ENCODE measurements around the gene GNB1. TPM values are rescaled to one million over a fixed set of nuclear protein-coding genes. Genes with fewer than 3 reads are reported as not detected.

Gene GNB1
- total RNA-seq, 1 experiment from 2014 or later, result 339 TPM

GRCh38 chr1:1876335-1876930 is 14.5 kb downstream of the GNB1 start:
- TF ChIP-seq FOXJ3 (CRISPR knock-in tag; IDR thresholded peaks at IDR 0.05; ENCODE audit: borderline replicate concordance) (no peak), ZNF317 (CRISPR knock-in tag; IDR thresholded peaks at IDR 0.05; ENCODE audit: borderline replicate concordance, low read depth) (no peak), MYBL2 (CRISPR knock-in tag; IDR thresholded peaks at IDR 0.05) (no peak), ZNF263 (CRISPR knock-in tag; IDR thresholded peaks at IDR 0.05; ENCODE audit: low read depth) (no peak), MAX (CRISPR knock-in tag; IDR thresholded peaks at IDR 0.05) (no peak), CDX4 (CRISPR knock-in tag; IDR thresholded peaks at IDR 0.05; ENCODE audit: borderline replicate concordance) (no peak), GRHL2 (CRISPR knock-in tag; IDR thresholded peaks at IDR 0.05; ENCODE audit: insufficient replicate concordance, severe bottlenecking) (no peak), ZMAT4 (CRISPR knock-in tag; IDR thresholded peaks at IDR 0.05) (no peak), MXD4 (CRISPR knock-in tag; IDR thresholded peaks at IDR 0.05; ENCODE audit: borderline replicate concordance) (no peak), ZBTB43 (CRISPR knock-in tag; IDR thresholded peaks at IDR 0.05) (no peak)
- TF ChIP-seq, protein P1, sequence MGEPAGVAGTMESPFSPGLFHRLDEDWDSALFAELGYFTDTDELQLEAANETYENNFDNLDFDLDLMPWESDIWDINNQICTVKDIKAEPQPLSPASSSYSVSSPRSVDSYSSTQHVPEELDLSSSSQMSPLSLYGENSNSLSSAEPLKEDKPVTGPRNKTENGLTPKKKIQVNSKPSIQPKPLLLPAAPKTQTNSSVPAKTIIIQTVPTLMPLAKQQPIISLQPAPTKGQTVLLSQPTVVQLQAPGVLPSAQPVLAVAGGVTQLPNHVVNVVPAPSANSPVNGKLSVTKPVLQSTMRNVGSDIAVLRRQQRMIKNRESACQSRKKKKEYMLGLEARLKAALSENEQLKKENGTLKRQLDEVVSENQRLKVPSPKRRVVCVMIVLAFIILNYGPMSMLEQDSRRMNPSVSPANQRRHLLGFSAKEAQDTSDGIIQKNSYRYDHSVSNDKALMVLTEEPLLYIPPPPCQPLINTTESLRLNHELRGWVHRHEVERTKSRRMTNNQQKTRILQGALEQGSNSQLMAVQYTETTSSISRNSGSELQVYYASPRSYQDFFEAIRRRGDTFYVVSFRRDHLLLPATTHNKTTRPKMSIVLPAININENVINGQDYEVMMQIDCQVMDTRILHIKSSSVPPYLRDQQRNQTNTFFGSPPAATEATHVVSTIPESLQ (CRISPR knock-in tag; IDR thresholded peaks at IDR 0.05), result no peak
- no peak for ATAC-seq
- no peak overlapping the region for H3K4me3 Mint-ChIP-seq
- peaks cover 19% of the 10 kb centered on the region for H3K9me3 Mint-ChIP-seq
- no peaks in the 10 kb centered on the region for H3K27me3 Mint-ChIP-seq (ENCODE audit: low read depth)
- DNase-seq (ENCODE audit: low spot score), result no peak
- POLR2A ChIA-PET, result interaction anchor here (0.6 to 1.1 kb wide), 2 partner anchors 16 to 127 kb away, joined by 4 to 5 read pairs; no protein-coding TSS in a partner anchor
- peak overlapping the region; percentile 95 for H3K27ac Mint-ChIP-seq
- peaks cover 38% of the 10 kb centered on the region for H3K4me1 Mint-ChIP-seq
- CTCF ChIA-PET, result interaction anchor here (1.3 to 1.5 kb wide), 2 partner anchors 11 to 18 kb away, joined by 3 read pairs; no protein-coding TSS in a partner anchor
- H3K36me3 Mint-ChIP-seq, result peaks cover 53% of the 10 kb centered on the region

DNA sequence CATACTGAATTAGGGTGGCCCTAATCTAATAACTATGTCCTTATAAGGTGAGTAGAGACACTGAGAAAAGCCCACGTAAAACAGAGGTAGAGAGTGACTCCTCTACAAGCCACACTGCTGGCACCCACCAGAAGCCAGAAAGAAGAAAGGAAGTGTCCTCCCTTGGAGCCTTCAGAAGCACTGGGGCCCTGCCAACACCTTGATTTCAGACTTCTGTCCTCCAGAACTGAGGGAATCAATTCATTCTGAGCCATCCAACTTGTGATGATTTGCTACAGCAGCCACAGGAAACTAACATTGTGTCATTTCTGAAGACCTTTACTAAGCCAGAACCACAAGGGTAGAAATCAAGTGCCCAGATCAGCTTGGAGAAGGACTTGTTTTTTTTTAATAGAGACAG is 15.0 kb downstream of the GNB1 start:
- DNase-seq (ENCODE audit: low spot score) (no peak), ATAC-seq (no peak)
- ChIA-PET CTCF (interaction anchor here (0.6 to 1.5 kb wide), 3 partner anchors 11 to 18 kb away, joined by 3 read pairs; no protein-coding TSS in a partner anchor), POLR2A (no interaction called here)
- peak overlapping the region; percentile 95 for H3K27ac Mint-ChIP-seq
- no peaks in the 10 kb centered on the region for H3K27me3 Mint-ChIP-seq (ENCODE audit: low read depth)
- H3K4me1 Mint-ChIP-seq, result peaks cover 35% of the 10 kb centered on the region
- H3K4me3 Mint-ChIP-seq, result no peak overlapping the region
- peaks cover 54% of the 10 kb centered on the region for H3K36me3 Mint-ChIP-seq
- peaks cover 19% of the 10 kb centered on the region for H3K9me3 Mint-ChIP-seq
- TF ChIP-seq, protein P2, sequence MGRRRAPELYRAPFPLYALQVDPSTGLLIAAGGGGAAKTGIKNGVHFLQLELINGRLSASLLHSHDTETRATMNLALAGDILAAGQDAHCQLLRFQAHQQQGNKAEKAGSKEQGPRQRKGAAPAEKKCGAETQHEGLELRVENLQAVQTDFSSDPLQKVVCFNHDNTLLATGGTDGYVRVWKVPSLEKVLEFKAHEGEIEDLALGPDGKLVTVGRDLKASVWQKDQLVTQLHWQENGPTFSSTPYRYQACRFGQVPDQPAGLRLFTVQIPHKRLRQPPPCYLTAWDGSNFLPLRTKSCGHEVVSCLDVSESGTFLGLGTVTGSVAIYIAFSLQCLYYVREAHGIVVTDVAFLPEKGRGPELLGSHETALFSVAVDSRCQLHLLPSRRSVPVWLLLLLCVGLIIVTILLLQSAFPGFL (CRISPR knock-in tag; IDR thresholded peaks at IDR 0.05; ENCODE audit: borderline replicate concordance), result no peak
- TF ChIP-seq ZNF263 (CRISPR knock-in tag; IDR thresholded peaks at IDR 0.05; ENCODE audit: low read depth) (no peak), MAX (CRISPR knock-in tag; IDR thresholded peaks at IDR 0.05) (no peak), SMAD3 (CRISPR knock-in tag; IDR thresholded peaks at IDR 0.05; ENCODE audit: borderline replicate concordance) (no peak), NR3C1 (CRISPR knock-in tag; conservative IDR thresholded peaks at IDR 0.05; ENCODE audit: low read depth) (no peak), ZNF219 (CRISPR knock-in tag; IDR thresholded peaks at IDR 0.05; ENCODE audit: borderline replicate concordance) (no peak), KAT7 (CRISPR knock-in tag; IDR thresholded peaks at IDR 0.05; ENCODE audit: borderline replicate concordance) (no peak), CREM (CRISPR knock-in tag; IDR thresholded peaks at IDR 0.05) (no peak), TCF7 (CRISPR knock-in tag; IDR thresholded peaks at IDR 0.05; ENCODE audit: low read depth) (no peak), ZNF281 (CRISPR knock-in tag; IDR thresholded peaks at IDR 0.05) (no peak), CBFB (CRISPR knock-in tag; IDR thresholded peaks at IDR 0.05; ENCODE audit: low read depth) (no peak), ZNF512 (CRISPR knock-in tag; IDR thresholded peaks at IDR 0.05; ENCODE audit: borderline replicate concordance) (no peak), RELA (CRISPR knock-in tag; IDR thresholded peaks at IDR 0.05; ENCODE audit: borderline replicate concordance) (no peak)

All from WTC11 (cell line).